Activated B cell treated with CpG ODN at 0.5 μM for 24 hours (primary cell): ENCODE results near the gene PTPN7. TPM values are rescaled to one million over a fixed set of nuclear protein-coding genes. Genes with fewer than 3 reads are reported as not detected.

ENCODE experiments used
- ATAC-seq: fragments of 200-7000 bp; cut with Tn5 transposase; one replicate; pipeline ENCODE4 v1.10.0; 2021; ENCODE audit warnings: low read depth, mild to moderate bottlenecking, moderate library complexity
- CTCF ChIA-PET: fragments of 350-600 bp; sonication (Branson Sonifier 250); formaldehyde crosslinking; loops from one replicate; lab custom pipeline; 2021; ENCODE audit warnings: antibody characterized with exemption; lab: Charles Lee
- POLR2A ChIA-PET: fragments of 350-600 bp; sonication (Branson Sonifier 250); formaldehyde crosslinking; loops from one replicate; lab custom pipeline; 2021; ENCODE audit warnings: antibody characterized with exemption; lab: Charles Lee
- DNase-seq: peaks from one replicate; pipeline ENCODE4 v3.0.0; 2022
- H3K27ac Mint-ChIP-seq: one replicate; pipeline ENCODE4 v1.8.0; 2020; ENCODE audit warnings: mixed read lengths
- H3K27me3 Mint-ChIP-seq: one replicate; pipeline ENCODE4 v1.8.0; 2021; ENCODE audit warnings: mixed read lengths
- H3K36me3 Mint-ChIP-seq: one replicate; pipeline ENCODE4 v1.8.0; 2021; ENCODE audit warnings: low read depth, mixed read lengths
- H3K4me1 Mint-ChIP-seq: one replicate; pipeline ENCODE4 v1.8.0; 2021; ENCODE audit warnings: mixed read lengths
- H3K4me3 Mint-ChIP-seq: one replicate; pipeline ENCODE4 v1.8.0; 2020; ENCODE audit warnings: mild to moderate bottlenecking, mixed read lengths
- H3K9me3 Mint-ChIP-seq: one replicate; pipeline ENCODE4 v1.8.0; 2020; ENCODE audit warnings: mixed read lengths
- intact Hi-C: fragments of 100-400 bp; cut with micrococcal nuclease; formaldehyde crosslinking; loops from one replicate; pipeline ENCODE4 v1.15.1; 2024
- total RNA-seq: library from RNA; stranded (reverse); gene quantifications from 2 replicates; pipeline ENCODE4 v1.2.3, GENCODE V29; 2022
- TF ChIP-seq, protein P1 (sequence below): fragments of 200-600 bp; IDR thresholded peaks from one replicate; pipeline ENCODE4 v1.8.0; 2022; ENCODE audit warnings: antibody characterized with exemption, mild to moderate bottlenecking

The PTPN7 gene
- total RNA-seq, 1 donor from 2014 or later = 31.0 TPM

DNA sequence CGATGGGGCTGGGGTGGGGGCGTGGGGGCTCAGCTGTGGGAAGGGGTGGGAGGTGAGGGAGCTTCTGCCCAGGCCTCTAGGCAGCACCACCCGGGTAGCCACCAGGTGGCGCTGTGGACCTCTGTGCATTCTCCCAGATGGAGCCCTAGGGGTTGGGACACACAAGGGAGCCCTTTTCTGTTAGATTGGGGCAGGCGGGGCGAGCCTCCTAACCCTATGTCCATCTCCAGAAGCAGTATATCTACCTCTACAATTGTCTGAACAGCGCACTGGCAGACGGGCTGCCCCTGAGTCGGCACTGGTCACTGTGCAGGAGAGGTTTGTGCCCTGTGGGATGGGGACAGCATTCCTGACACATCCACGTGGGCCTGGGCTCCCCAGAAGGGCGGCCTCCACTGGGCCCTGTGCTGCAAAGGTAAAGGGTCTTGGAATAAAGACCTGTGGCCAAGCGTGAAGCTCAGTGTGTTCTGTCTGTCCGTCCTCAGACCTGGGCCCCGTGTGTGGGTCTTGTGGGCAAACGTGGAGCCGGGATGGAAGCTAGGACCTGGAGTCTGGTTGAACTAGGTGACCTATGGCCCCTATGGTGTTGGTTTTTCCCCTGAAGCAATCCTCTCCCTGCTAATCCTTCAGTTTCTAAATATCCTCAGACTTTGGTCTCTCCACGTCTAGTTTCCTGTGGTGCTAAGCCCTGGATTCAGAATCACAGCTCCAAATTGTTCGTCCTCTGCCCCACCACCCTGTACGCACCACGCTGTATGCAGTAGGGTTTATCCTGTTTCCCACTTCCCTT lies 28.8 kb upstream of the PTPN7 start:
- ChIA-PET CTCF (interaction anchor here (0.8 to 3.9 kb wide), 11 partner anchors 9 to 536 kb away, joined by 3 to 18 read pairs (median 4); partner anchors contain the start of gene PTPN7), POLR2A (no interaction called here)
- intact Hi-C loops = loop anchor here (1.0 kb wide), 2 partner anchors 126 to 530 kb away; no protein-coding TSS in a partner anchor
- ATAC-seq = peak; percentile 69
- no peaks in the 10 kb centered on the region for H3K9me3 Mint-ChIP-seq
- peaks cover 36% of the 10 kb centered on the region for H3K27me3 Mint-ChIP-seq
- H3K27ac Mint-ChIP-seq = no peak overlapping the region
- peak; percentile 74 for DNase-seq
- no peak overlapping the region for H3K4me3 Mint-ChIP-seq
- peaks cover 11% of the 10 kb centered on the region for H3K4me1 Mint-ChIP-seq
- TF ChIP-seq, protein P1, sequence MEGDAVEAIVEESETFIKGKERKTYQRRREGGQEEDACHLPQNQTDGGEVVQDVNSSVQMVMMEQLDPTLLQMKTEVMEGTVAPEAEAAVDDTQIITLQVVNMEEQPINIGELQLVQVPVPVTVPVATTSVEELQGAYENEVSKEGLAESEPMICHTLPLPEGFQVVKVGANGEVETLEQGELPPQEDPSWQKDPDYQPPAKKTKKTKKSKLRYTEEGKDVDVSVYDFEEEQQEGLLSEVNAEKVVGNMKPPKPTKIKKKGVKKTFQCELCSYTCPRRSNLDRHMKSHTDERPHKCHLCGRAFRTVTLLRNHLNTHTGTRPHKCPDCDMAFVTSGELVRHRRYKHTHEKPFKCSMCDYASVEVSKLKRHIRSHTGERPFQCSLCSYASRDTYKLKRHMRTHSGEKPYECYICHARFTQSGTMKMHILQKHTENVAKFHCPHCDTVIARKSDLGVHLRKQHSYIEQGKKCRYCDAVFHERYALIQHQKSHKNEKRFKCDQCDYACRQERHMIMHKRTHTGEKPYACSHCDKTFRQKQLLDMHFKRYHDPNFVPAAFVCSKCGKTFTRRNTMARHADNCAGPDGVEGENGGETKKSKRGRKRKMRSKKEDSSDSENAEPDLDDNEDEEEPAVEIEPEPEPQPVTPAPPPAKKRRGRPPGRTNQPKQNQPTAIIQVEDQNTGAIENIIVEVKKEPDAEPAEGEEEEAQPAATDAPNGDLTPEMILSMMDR = peak; percentile 31
- no peaks in the 10 kb centered on the region for H3K36me3 Mint-ChIP-seq

DNA sequence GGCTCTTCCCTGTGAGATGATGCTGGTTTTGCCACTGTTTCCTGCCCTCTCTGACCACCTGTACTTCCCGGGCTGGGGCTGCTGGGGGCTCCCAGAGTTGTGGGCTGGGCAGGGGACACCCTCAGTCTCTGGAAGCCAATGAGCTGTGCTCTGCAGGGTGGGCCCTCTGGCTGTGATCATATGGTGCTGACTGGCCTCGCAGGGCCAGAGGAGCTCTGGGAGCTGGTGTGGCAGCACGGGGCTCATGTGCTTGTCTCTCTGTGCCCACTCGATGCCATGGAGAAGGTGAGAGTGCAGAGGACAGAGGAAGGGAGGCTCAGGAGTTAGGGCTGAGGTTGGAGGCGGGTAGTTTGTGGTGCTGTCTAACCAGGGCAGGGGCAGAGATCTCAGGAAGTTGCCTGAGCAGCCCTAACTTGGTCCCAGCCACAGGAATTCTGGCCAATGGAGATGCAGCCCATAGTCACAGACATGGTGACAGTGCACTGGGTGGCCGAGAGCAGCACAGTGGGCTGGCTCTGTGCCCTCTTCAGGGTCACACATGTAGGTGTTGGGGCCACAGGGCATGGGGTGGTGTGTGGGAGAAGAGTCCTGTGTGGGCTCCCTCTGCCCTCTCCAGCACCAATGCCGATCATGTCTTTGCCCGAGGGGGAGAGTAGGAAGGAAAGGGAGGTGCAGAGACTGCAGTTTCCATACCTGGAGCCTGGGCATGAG lies 27.4 kb upstream of the PTPN7 start:
- POLR2A ChIA-PET = no interaction called here
- Mint-ChIP-seq H3K4me1 (peaks cover 4% of the 10 kb centered on the region), H3K27me3 (peaks cover 33% of the 10 kb centered on the region)

DNA sequence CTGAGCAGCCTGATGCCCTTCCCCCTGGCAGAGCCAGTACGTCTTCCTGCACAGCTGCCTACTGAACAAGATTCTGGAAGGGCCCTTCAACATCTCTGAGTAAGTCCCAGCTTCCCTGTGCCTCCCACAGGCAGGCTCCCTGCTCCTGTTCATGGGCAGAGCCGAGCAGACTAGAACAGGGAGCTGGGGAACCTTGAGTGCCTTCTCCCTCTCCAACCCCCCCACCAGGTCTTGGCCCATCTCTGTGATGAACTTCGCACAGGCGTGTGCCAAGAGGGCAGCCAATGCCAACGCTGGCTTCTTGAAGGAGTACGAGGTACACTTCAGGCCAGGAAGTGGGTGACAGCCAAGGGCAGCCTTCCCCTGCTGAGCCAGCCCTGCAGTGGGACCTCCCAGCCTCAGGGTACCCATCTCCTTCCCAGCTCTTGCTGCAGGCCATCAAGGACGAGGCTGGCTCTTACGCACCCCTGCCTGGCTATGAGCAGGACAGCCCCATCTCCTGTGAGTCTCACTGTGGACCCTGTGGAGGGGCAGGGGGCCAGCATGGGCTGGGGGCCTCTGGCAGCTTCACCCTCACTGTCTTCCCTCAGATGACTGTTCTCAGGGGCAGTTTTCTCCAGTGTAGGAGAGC lies 26.8 kb upstream of the PTPN7 start:
- Mint-ChIP-seq H3K4me3 (no peak overlapping the region), H3K27me3 (peaks cover 29% of the 10 kb centered on the region), H3K9me3 (no peaks in the 10 kb centered on the region), H3K27ac (no peak overlapping the region), H3K36me3 (no peaks in the 10 kb centered on the region), H3K4me1 (peaks cover 3% of the 10 kb centered on the region)
- ATAC-seq (no peak), DNase-seq (no peak)
- ChIA-PET CTCF (interaction anchor here (1.1 to 3.9 kb wide), 5 partner anchors 27 to 533 kb away, joined by 3 to 18 read pairs (median 7); partner anchors contain the start of gene PTPN7), POLR2A (no interaction called here)
- intact Hi-C loops = no loop called here
- TF ChIP-seq, protein P1 = no peak

More for the DNA sequence above, 27.4 kb upstream of the PTPN7 start:
- CTCF ChIA-PET = interaction anchor here (1.5 to 3.9 kb wide), 4 partner anchors 28 to 532 kb away, joined by 4 to 18 read pairs (median 10); partner anchors contain the start of gene PTPN7
- Mint-ChIP-seq H3K36me3 (no peaks in the 10 kb centered on the region), H3K4me3 (no peak overlapping the region), H3K9me3 (no peaks in the 10 kb centered on the region), H3K27ac (no peak overlapping the region)
- ATAC-seq (no peak), DNase-seq (no peak)
- TF ChIP-seq, protein P1 = no peak
- intact Hi-C loops = no loop called here

DNA sequence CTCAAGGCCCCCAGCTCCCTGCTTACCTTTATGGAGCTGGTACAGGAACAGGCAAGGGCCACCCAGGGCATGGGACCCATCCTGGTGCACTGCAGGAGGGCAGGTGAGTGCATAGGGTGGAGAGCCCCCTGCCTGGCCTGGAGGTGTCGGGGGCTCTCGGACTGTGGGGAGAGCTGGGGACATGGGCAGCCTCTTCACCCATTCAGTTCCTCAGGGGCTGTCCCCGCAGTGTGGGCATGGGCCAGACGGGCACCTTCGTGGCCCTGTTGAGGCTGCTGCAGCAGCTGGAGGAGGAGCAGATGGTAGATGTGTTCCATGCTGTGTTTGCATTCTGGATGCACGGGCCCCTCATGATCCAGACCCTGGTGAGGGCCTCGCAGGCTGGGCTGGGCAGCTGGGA lies 25.9 kb upstream of the PTPN7 start:
- ChIA-PET CTCF (interaction anchor here (0.5 to 3.9 kb wide), 4 partner anchors 26 to 884 kb away, joined by 3 to 18 read pairs (median 5); partner anchors contain the start of gene PTPN7), POLR2A (no interaction called here)
- no peak for ATAC-seq
- Mint-ChIP-seq H3K4me3 (no peak overlapping the region), H3K36me3 (no peaks in the 10 kb centered on the region), H3K4me1 (peaks cover 3% of the 10 kb centered on the region), H3K9me3 (no peaks in the 10 kb centered on the region), H3K27me3 (peaks cover 32% of the 10 kb centered on the region), H3K27ac (no peak overlapping the region)
- TF ChIP-seq, protein P1 = no peak
- no peak for DNase-seq
- intact Hi-C loops = no loop called here
